ENCODE data around the gene HOOK2. TPM values are rescaled to one million over a fixed set of nuclear protein-coding genes. Genes with fewer than 3 reads are reported as not detected.
"Not testable (repeated sequence)": the region's sequence is repeated elsewhere in the genome, so short reads cannot be mapped to it uniquely, and the experiment has no call there.

HOOK2 gene
- total and polyA plus RNA-seq, 5 experiments from 2014 or later = 3.0 to 27.0 (median 4.3) TPM

- no peaks in the 10 kb centered on the region for H3K9me3 Mint-ChIP-seq
- no peaks in the 10 kb centered on the region for H3K27me3 Mint-ChIP-seq
- POLR2A ChIA-PET = interaction anchor here (0.6 to 14.5 kb wide), 6 partner anchors 8 to 350 kb away, joined by 3 to 1021 read pairs (median 4); partner anchors contain the start of genes HOOK2, IER2, JUNB and STX10
- H3K4me1 Mint-ChIP-seq = peaks cover 20 to 36% (median 31%) of the 10 kb centered on the region in 4 donors
- peak overlapping the region; percentile 39 to 91 (median 69) for H3K27ac Mint-ChIP-seq
- DNase-seq (no peak), ATAC-seq (no peak)
- peak overlapping the region; percentile 84 to 94 (median 88) for H3K4me3 Mint-ChIP-seq
- peaks cover 0 to 21% (median 0%) of the 10 kb centered on the region in 3 donors for H3K36me3 Mint-ChIP-seq
Observed at GRCh38 chr19:12800466-12800770, 25.1 kb upstream of the HOOK2 start.

- peaks cover 0 to 21% (median 0%) of the 10 kb centered on the region in 3 donors for H3K36me3 Mint-ChIP-seq
- POLR2A ChIA-PET = interaction anchor here (0.8 to 14.5 kb wide), 4 partner anchors 8 to 351 kb away, joined by 3 to 1021 read pairs (median 32); partner anchors contain the start of genes HOOK2, IER2, JUNB and STX10
- DNase-seq = no peak
- H3K4me3 Mint-ChIP-seq = peak overlapping the region; percentile 30 to 94 (median 88)
- H3K9me3 Mint-ChIP-seq = no peaks in the 10 kb centered on the region
- peaks cover 20 to 38% (median 33%) of the 10 kb centered on the region in 4 donors for H3K4me1 Mint-ChIP-seq
- H3K27me3 Mint-ChIP-seq = no peaks in the 10 kb centered on the region
- ATAC-seq = no peak
- peak overlapping the region in 3 of 10 donors; percentile 47 to 69 (median 48) for H3K27ac Mint-ChIP-seq
Observed at GRCh38 chr19:12799742-12800465, 24.6 kb upstream of the HOOK2 start.

- ATAC-seq, H3K27ac Mint-ChIP-seq, H3K9me3 Mint-ChIP-seq, H3K27me3 Mint-ChIP-seq, H3K4me3 Mint-ChIP-seq, DNase-seq: not testable (repeated sequence)
- POLR2A ChIA-PET = interaction anchor here (0.6 to 14.5 kb wide), 4 partner anchors 9 to 115 kb away, joined by 4 to 1021 read pairs (median 10); partner anchors contain the start of genes HOOK2 and RNASEH2A
- Mint-ChIP-seq H3K36me3 (peaks cover 1 to 27% (median 5%) of the 10 kb centered on the region in 3 donors), H3K4me1 (peaks cover 24 to 50% (median 45%) of the 10 kb centered on the region in 4 donors)
Observed at GRCh38 chr19:12797607-12798006, 22.3 kb upstream of the HOOK2 start.

GRCh38 chr19:12797141-12797587, 21.8 kb upstream of the HOOK2 start:
- H3K4me1 Mint-ChIP-seq = peaks cover 20 to 47% (median 41%) of the 10 kb centered on the region in 4 donors
- H3K4me3 Mint-ChIP-seq = no peak overlapping the region
- POLR2A ChIA-PET = interaction anchor here (1.0 to 14.5 kb wide), 3 partner anchors 9 to 38 kb away, joined by 5 to 1021 read pairs (median 15); partner anchors contain the start of genes HOOK2 and RNASEH2A
- H3K36me3 Mint-ChIP-seq = peaks cover 1 to 27% (median 5%) of the 10 kb centered on the region in 3 donors
- peak overlapping the region in 2 of 10 donors; percentile 4 to 96 for H3K27ac Mint-ChIP-seq
- peaks cover 0 to 2% (median 0%) of the 10 kb centered on the region in 5 donors for H3K27me3 Mint-ChIP-seq
- H3K9me3 Mint-ChIP-seq = peaks cover 0 to 4% (median 0%) of the 10 kb centered on the region in 9 donors
- no peak for ATAC-seq
- DNase-seq = no peak

GRCh38 chr19:12796146-12797071, 21.1 kb upstream of the HOOK2 start:
- H3K36me3 Mint-ChIP-seq = peaks cover 1 to 27% (median 5%) of the 10 kb centered on the region in 3 donors
- no peak for ATAC-seq
- H3K4me3 Mint-ChIP-seq = peak overlapping the region; percentile 61 to 88 (median 84)
- H3K9me3 Mint-ChIP-seq = peaks cover 0 to 4% (median 0%) of the 10 kb centered on the region in 9 donors
- DNase-seq = peak; percentile 58 to 86 (median 74)
- peak overlapping the region; percentile 90 to 98 (median 95) for H3K27ac Mint-ChIP-seq
- peaks cover 19 to 45% (median 39%) of the 10 kb centered on the region in 4 donors for H3K4me1 Mint-ChIP-seq
- POLR2A ChIA-PET = interaction anchor here (0.6 to 14.5 kb wide), 7 partner anchors 10 to 356 kb away, joined by 3 to 1021 read pairs (median 5); partner anchors contain the start of genes DHPS, HOOK2, RNASEH2A and TNPO2
- peaks cover 0 to 2% (median 0%) of the 10 kb centered on the region in 5 donors for H3K27me3 Mint-ChIP-seq

GRCh38 chr19:12794971-12795381, 19.6 kb upstream of the HOOK2 start:
- POLR2A ChIA-PET = interaction anchor here (0.5 to 14.5 kb wide), 9 partner anchors 9 to 1921 kb away, joined by 3 to 1021 read pairs (median 5); partner anchors contain the start of genes HOOK2, RNASEH2A and TNPO2
- Mint-ChIP-seq H3K4me3 (peak overlapping the region in 9 of 10 donors; percentile 10 to 99 (median 73)), H3K9me3 (peaks cover 0 to 4% (median 0%) of the 10 kb centered on the region in 9 donors), H3K4me1 (peaks cover 25 to 47% (median 39%) of the 10 kb centered on the region in 4 donors), H3K36me3 (peaks cover 1 to 27% (median 5%) of the 10 kb centered on the region in 3 donors), H3K27me3 (peaks cover 0 to 4% (median 0%) of the 10 kb centered on the region in 5 donors), H3K27ac (peak overlapping the region; percentile 94 to 99 (median 97))
- no peak for ATAC-seq
- no peak for DNase-seq

GRCh38 chr19:12794196-12794941, 19.0 kb upstream of the HOOK2 start:
- H3K36me3 Mint-ChIP-seq = peaks cover 1 to 25% (median 5%) of the 10 kb centered on the region in 3 donors
- peaks cover 0 to 4% (median 0%) of the 10 kb centered on the region in 9 donors for H3K9me3 Mint-ChIP-seq
- ATAC-seq (no peak), DNase-seq (peak in 3 of 10 donors; percentile 37 to 52 (median 45))
- H3K27me3 Mint-ChIP-seq = peaks cover 0 to 4% (median 0%) of the 10 kb centered on the region in 5 donors
- peak overlapping the region; percentile 64 to 99 (median 84) for H3K4me3 Mint-ChIP-seq
- POLR2A ChIA-PET = interaction anchor here (0.5 to 14.5 kb wide), 12 partner anchors 7 to 1921 kb away, joined by 3 to 1021 read pairs (median 4); partner anchors contain the start of genes HOOK2, PRDX2, RNASEH2A and THSD8
- H3K27ac Mint-ChIP-seq = peak overlapping the region; percentile 94 to 99 (median 97)
- H3K4me1 Mint-ChIP-seq = peaks cover 25 to 49% (median 36%) of the 10 kb centered on the region in 4 donors

- POLR2A ChIA-PET = interaction anchor here (0.5 to 14.5 kb wide), 19 partner anchors 8 to 1725 kb away, joined by 3 to 1021 read pairs (median 5); partner anchors contain the start of genes CALR, DHPS, DNAJB1 and FBXW9
- Mint-ChIP-seq H3K4me3 (peak overlapping the region; percentile 89 to 99 (median 96)), H3K4me1 (peaks cover 30 to 56% (median 43%) of the 10 kb centered on the region in 4 donors), H3K9me3 (peaks cover 0 to 4% (median 0%) of the 10 kb centered on the region in 9 donors), H3K27ac (peak overlapping the region; percentile 94 to 100 (median 100)), H3K36me3 (peaks cover 1 to 16% (median 5%) of the 10 kb centered on the region in 3 donors), H3K27me3 (peaks cover 0 to 4% (median 0%) of the 10 kb centered on the region in 5 donors)
- DNase-seq (peak; percentile 92 to 98 (median 96)), ATAC-seq (peak; percentile 47 to 53)
Observed at GRCh38 chr19:12793290-12794195, 18.2 kb upstream of the HOOK2 start.

GRCh38 chr19:12792853-12793289, 17.5 kb upstream of the HOOK2 start:
- ATAC-seq (no peak), DNase-seq (peak in 1 of 10 donors; percentile 62)
- Mint-ChIP-seq H3K4me1 (peaks cover 32 to 56% (median 47%) of the 10 kb centered on the region in 4 donors), H3K27me3 (peaks cover 0 to 4% (median 0%) of the 10 kb centered on the region in 5 donors), H3K36me3 (peaks cover 1 to 15% (median 5%) of the 10 kb centered on the region in 3 donors), H3K4me3 (peak overlapping the region; percentile 85 to 99 (median 96)), H3K9me3 (peaks cover 0 to 4% (median 0%) of the 10 kb centered on the region in 9 donors), H3K27ac (peak overlapping the region; percentile 91 to 100 (median 100))
- POLR2A ChIA-PET = interaction anchor here (0.5 to 14.5 kb wide), 20 partner anchors 9 to 1725 kb away, joined by 3 to 1021 read pairs (median 5); partner anchors contain the start of genes CALR, DHPS, DNAJB1 and FBXW9

All from naive thymus-derived CD8-positive, alpha-beta T cell (primary cell).